CD4-positive, alpha-beta T cell treated with Interleukin-10 for 1 hour (primary cell): ENCODE measurements around the gene CRYZ.

Experiments
- DNase-seq: peaks from one replicate; pipeline ENCODE4 v3.0.0-alpha.2; 2020

The CRYZ gene

GRCh38 chr1:74729741-74730478, 2.9 kb downstream of the CRYZ start:
- DNase-seq: no peak

GRCh38 chr1:74728736-74729135, 4.1 kb downstream of the CRYZ start:
- DNase-seq: no peak

GRCh38 chr1:74726063-74726462, 6.8 kb downstream of the CRYZ start:
- DNase-seq: no peak

- no peak for DNase-seq
Measured at GRCh38 chr1:74717626-74718025, 15.2 kb downstream of the CRYZ start.

- no peak for DNase-seq
Measured at GRCh38 chr1:74716822-74717221, 16.0 kb downstream of the CRYZ start.

GRCh38 chr1:74715806-74716205, 17.0 kb downstream of the CRYZ start:
- no peak for DNase-seq

- no peak for DNase-seq
Measured at GRCh38 chr1:74715236-74715502, 17.7 kb downstream of the CRYZ start.

GRCh38 chr1:74714429-74715235, 18.2 kb downstream of the CRYZ start:
- DNase-seq: no peak

GRCh38 chr1:74713849-74714248, 19.0 kb downstream of the CRYZ start:
- no peak for DNase-seq

GRCh38 chr1:74712881-74713280, 20.0 kb downstream of the CRYZ start:
- no peak for DNase-seq

- no peak for DNase-seq
Measured at GRCh38 chr1:74703386-74704182, 29.3 kb downstream of the CRYZ start.

GRCh38 chr1:74699331-74699730, 33.5 kb downstream of the CRYZ start:
- no peak for DNase-seq

- no peak for DNase-seq
Measured at GRCh38 chr1:74697832-74698231, 35.0 kb downstream of the CRYZ start.

GRCh38 chr1:74693473-74693872, 39.4 kb downstream of the CRYZ start:
- no peak for DNase-seq

GRCh38 chr1:74690909-74691308, 41.9 kb downstream of the CRYZ start:
- DNase-seq: no peak

- no peak for DNase-seq
Measured at GRCh38 chr1:74690364-74690696, 42.5 kb downstream of the CRYZ start.

- peak; percentile 61 for DNase-seq
Measured at GRCh38 chr1:74689621-74690363, 43.1 kb downstream of the CRYZ start.

GRCh38 chr1:74686928-74687327, 45.9 kb downstream of the CRYZ start:
- no peak for DNase-seq

GRCh38 chr1:74684301-74684700, 48.5 kb downstream of the CRYZ start:
- DNase-seq: no peak

GRCh38 chr1:74683656-74684055, 49.2 kb downstream of the CRYZ start:
- no peak for DNase-seq

- no peak for DNase-seq
Measured at GRCh38 chr1:74681851-74682250, 51.0 kb downstream of the CRYZ start.

- no peak for DNase-seq
Measured at GRCh38 chr1:74681449-74681848, 51.4 kb downstream of the CRYZ start.

GRCh38 chr1:74681001-74681400, 51.8 kb downstream of the CRYZ start:
- DNase-seq: no peak
